Stimulated activated memory B cell treated with anti-CD40 and anti-IgM and Interleukin-4, amounts not matched to agents 10 μg/mL and 1 μg/mL and 100 μg/mL, for 72 hours (primary cell): ENCODE data around the gene TGIF1.
"Not testable (repeated sequence)": the region's sequence is repeated elsewhere in the genome, so short reads cannot be mapped to it uniquely, and the experiment has no call there.

ENCODE experiments used
- ATAC-seq: fragments of 150-1000 bp; cut with Tn5 transposase; 2 replicates; pipeline ENCODE4 v1.10.0; 2021
- H3K27ac Mint-ChIP-seq: one replicate; pipeline ENCODE4 v1.8.0; 2022; ENCODE audit warnings: mild to moderate bottlenecking, mixed read lengths
- H3K27me3 Mint-ChIP-seq: one replicate; pipeline ENCODE4 v1.8.0; 2022; ENCODE audit warnings: mixed read lengths
- H3K36me3 Mint-ChIP-seq: one replicate; pipeline ENCODE4 v1.8.0; 2022; ENCODE audit warnings: mixed read lengths
- H3K4me1 Mint-ChIP-seq: one replicate; pipeline ENCODE4 v1.8.0; 2022; ENCODE audit warnings: mixed read lengths
- H3K4me3 Mint-ChIP-seq: one replicate; pipeline ENCODE4 v1.8.0; 2022; ENCODE audit warnings: mild to moderate bottlenecking, moderate library complexity, mixed read lengths
- H3K9me3 Mint-ChIP-seq: one replicate; pipeline ENCODE4 v1.8.0; 2022; ENCODE audit warnings: mixed read lengths

The TGIF1 gene

GRCh38 chr18:3458378-3458777, 8.4 kb downstream of the TGIF1 start:
- Mint-ChIP-seq H3K27ac (peak overlapping the region; percentile 85), H3K27me3 (no peaks in the 10 kb centered on the region), H3K4me1 (peaks cover 32% of the 10 kb centered on the region), H3K4me3 (peak overlapping the region; percentile 39), H3K36me3 (peaks cover 55% of the 10 kb centered on the region), H3K9me3 (peaks cover 3% of the 10 kb centered on the region)
- peak; percentile 69 for ATAC-seq

- peaks cover 55% of the 10 kb centered on the region for H3K36me3 Mint-ChIP-seq
- ATAC-seq, result peak; percentile 67
- peaks cover 31% of the 10 kb centered on the region for H3K4me1 Mint-ChIP-seq
- peaks cover 3% of the 10 kb centered on the region for H3K9me3 Mint-ChIP-seq
- H3K4me3 Mint-ChIP-seq, result peak overlapping the region; percentile 39
- no peaks in the 10 kb centered on the region for H3K27me3 Mint-ChIP-seq
- H3K27ac Mint-ChIP-seq, result peak overlapping the region; percentile 85
Measured at GRCh38 chr18:3458952-3459853, 9.2 kb downstream of the TGIF1 start.

GRCh38 chr18:3460823-3461398, 10.9 kb downstream of the TGIF1 start:
- Mint-ChIP-seq H3K9me3 (peaks cover 3% of the 10 kb centered on the region), H3K27me3 (no peaks in the 10 kb centered on the region), H3K4me1 (peaks cover 25% of the 10 kb centered on the region), H3K27ac (no peak overlapping the region), H3K36me3 (peaks cover 55% of the 10 kb centered on the region), H3K4me3 (no peak overlapping the region)
- ATAC-seq, result no peak

- no peak overlapping the region for H3K4me3 Mint-ChIP-seq
- H3K4me1 Mint-ChIP-seq, result peaks cover 33% of the 10 kb centered on the region
- no peak for ATAC-seq
- peaks cover 47% of the 10 kb centered on the region for H3K36me3 Mint-ChIP-seq
- no peaks in the 10 kb centered on the region for H3K27me3 Mint-ChIP-seq
- H3K27ac Mint-ChIP-seq, result no peak overlapping the region
- H3K9me3 Mint-ChIP-seq, result peaks cover 3% of the 10 kb centered on the region
Measured at GRCh38 chr18:3461704-3462103, 11.7 kb downstream of the TGIF1 start.

- Mint-ChIP-seq H3K9me3 (peaks cover 3% of the 10 kb centered on the region), H3K4me3 (no peak overlapping the region), H3K4me1 (peaks cover 26% of the 10 kb centered on the region), H3K36me3 (peaks cover 34% of the 10 kb centered on the region), H3K27ac (no peak overlapping the region), H3K27me3 (no peaks in the 10 kb centered on the region)
- ATAC-seq, result no peak
Measured at GRCh38 chr18:3463051-3463450, 13.1 kb downstream of the TGIF1 start.

GRCh38 chr18:3466045-3466444, 16.1 kb downstream of the TGIF1 start:
- no peak overlapping the region for H3K27ac Mint-ChIP-seq
- ATAC-seq, result no peak
- H3K9me3 Mint-ChIP-seq, result peaks cover 3% of the 10 kb centered on the region
- no peaks in the 10 kb centered on the region for H3K27me3 Mint-ChIP-seq
- H3K4me3 Mint-ChIP-seq, result no peak overlapping the region
- H3K4me1 Mint-ChIP-seq, result peaks cover 9% of the 10 kb centered on the region
- peaks cover 11% of the 10 kb centered on the region for H3K36me3 Mint-ChIP-seq

GRCh38 chr18:3466872-3467271, 16.9 kb downstream of the TGIF1 start:
- Mint-ChIP-seq H3K27ac (no peak overlapping the region), H3K27me3 (no peaks in the 10 kb centered on the region), H3K4me1 (peaks cover 9% of the 10 kb centered on the region), H3K4me3 (no peak overlapping the region), H3K9me3 (peaks cover 3% of the 10 kb centered on the region), H3K36me3 (peaks cover 5% of the 10 kb centered on the region)
- ATAC-seq, result peak; percentile 27

- ATAC-seq, result no peak
- peaks cover 14% of the 10 kb centered on the region for H3K4me1 Mint-ChIP-seq
- H3K27me3 Mint-ChIP-seq, result no peaks in the 10 kb centered on the region
- H3K27ac Mint-ChIP-seq, result no peak overlapping the region
- no peaks in the 10 kb centered on the region for H3K9me3 Mint-ChIP-seq
- no peaks in the 10 kb centered on the region for H3K36me3 Mint-ChIP-seq
- H3K4me3 Mint-ChIP-seq, result no peak overlapping the region
Measured at GRCh38 chr18:3468066-3468705, 18.2 kb downstream of the TGIF1 start.

- peaks cover 20% of the 10 kb centered on the region for H3K4me1 Mint-ChIP-seq
- H3K27ac Mint-ChIP-seq, result no peak overlapping the region
- H3K36me3 Mint-ChIP-seq, result no peaks in the 10 kb centered on the region
- ATAC-seq, result no peak
- H3K9me3 Mint-ChIP-seq, result no peaks in the 10 kb centered on the region
- H3K4me3 Mint-ChIP-seq, result no peak overlapping the region
- no peaks in the 10 kb centered on the region for H3K27me3 Mint-ChIP-seq
Measured at GRCh38 chr18:3468833-3469232, 18.9 kb downstream of the TGIF1 start.

- H3K9me3 Mint-ChIP-seq, result peaks cover 3% of the 10 kb centered on the region
- H3K36me3 Mint-ChIP-seq, result no peaks in the 10 kb centered on the region
- H3K27ac Mint-ChIP-seq, result no peak overlapping the region
- no peaks in the 10 kb centered on the region for H3K27me3 Mint-ChIP-seq
- ATAC-seq, result no peak
- H3K4me1 Mint-ChIP-seq, result peaks cover 18% of the 10 kb centered on the region
- no peak overlapping the region for H3K4me3 Mint-ChIP-seq
Measured at GRCh38 chr18:3471141-3471648, 21.2 kb downstream of the TGIF1 start.

- ATAC-seq, H3K27me3 Mint-ChIP-seq, H3K36me3 Mint-ChIP-seq: not testable (repeated sequence)
Measured at GRCh38 chr18:3472121-3472520, 22.1 kb downstream of the TGIF1 start.

GRCh38 chr18:3472681-3473544, 22.9 kb downstream of the TGIF1 start:
- peaks cover 3% of the 10 kb centered on the region for H3K9me3 Mint-ChIP-seq
- H3K4me3 Mint-ChIP-seq, result peak overlapping the region; percentile 43
- peak overlapping the region; percentile 74 for H3K27ac Mint-ChIP-seq

More at GRCh38 chr18:3472121-3472520, 22.1 kb downstream of the TGIF1 start:
- H3K4me3 Mint-ChIP-seq, H3K27ac Mint-ChIP-seq, H3K9me3 Mint-ChIP-seq: not testable (repeated sequence)
- H3K4me1 Mint-ChIP-seq, result peaks cover 13% of the 10 kb centered on the region

GRCh38 chr18:3478262-3478978, 28.4 kb downstream of the TGIF1 start:
- H3K4me1 Mint-ChIP-seq, result peaks cover 11% of the 10 kb centered on the region
- no peak for ATAC-seq
- H3K36me3 Mint-ChIP-seq, result no peaks in the 10 kb centered on the region

More at GRCh38 chr18:3472681-3473544, 22.9 kb downstream of the TGIF1 start:
- no peaks in the 10 kb centered on the region for H3K27me3 Mint-ChIP-seq
- H3K4me1 Mint-ChIP-seq, result peaks cover 13% of the 10 kb centered on the region
- peak; percentile 84 for ATAC-seq
- H3K36me3 Mint-ChIP-seq, result no peaks in the 10 kb centered on the region

GRCh38 chr18:3479978-3480509, 30.1 kb downstream of the TGIF1 start:
- Mint-ChIP-seq H3K27ac (no peak overlapping the region), H3K27me3 (no peaks in the 10 kb centered on the region), H3K9me3 (peaks cover under 1% of the 10 kb centered on the region), H3K4me3 (no peak overlapping the region), H3K36me3 (no peaks in the 10 kb centered on the region), H3K4me1 (peaks cover 5% of the 10 kb centered on the region)
- no peak for ATAC-seq

More at GRCh38 chr18:3478262-3478978, 28.4 kb downstream of the TGIF1 start:
- Mint-ChIP-seq H3K9me3 (peaks cover 3% of the 10 kb centered on the region), H3K27me3 (no peaks in the 10 kb centered on the region), H3K27ac (no peak overlapping the region), H3K4me3 (no peak overlapping the region)
